Epithelial cell of proximal tubule (primary cell): ENCODE results near the gene PRRT1B. TPM values are rescaled to one million over a fixed set of nuclear protein-coding genes. Genes with fewer than 3 reads are reported as not detected.

Source experiments
- DNase-seq: peaks from one replicate; pipeline ENCODE4 v3.0.0-alpha.2; 2011; ENCODE audit warnings: low read depth
- H3K4me3 ChIP-seq: 2 replicates; pipeline ENCODE4 v1.5.1; 2011; ENCODE audit warnings: low read depth, mild to moderate bottlenecking, low read length
- total RNA-seq: library from RNA; depleted of rRNA; stranded (reverse); fragments of >200 nt; gene quantifications from 2 replicates; pipeline ENCODE4 v1.2.3, GENCODE V29; 2015
- TF ChIP-seq, protein P1 (sequence below): conservative IDR thresholded peaks from 2 replicates; pipeline ENCODE4 v1.5.1; 2012; ENCODE audit warnings: low read depth, mild to moderate bottlenecking, low read length

The PRRT1B gene
- total RNA-seq, 1 donor from 2014 or later: not detected

DNA sequence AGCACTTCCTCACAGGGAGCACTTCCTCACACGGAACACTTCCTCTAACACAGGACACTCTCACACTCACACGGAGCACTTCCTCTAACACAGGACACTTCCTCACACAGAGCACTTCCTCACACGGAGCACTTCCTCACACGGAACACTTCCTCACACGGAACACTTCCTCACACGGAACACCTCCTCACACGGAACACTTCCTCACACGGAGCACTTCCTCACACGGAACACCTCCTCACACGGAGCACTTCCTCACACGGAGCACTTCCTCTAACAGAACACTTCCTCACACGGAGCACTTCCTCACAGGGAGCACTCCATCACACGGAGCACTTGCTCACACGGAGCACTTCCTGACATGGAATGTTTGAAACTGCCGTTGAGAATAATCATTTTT is 29.2 kb upstream of the PRRT1B start:
- DNase-seq: no peak
- no peak overlapping the region for H3K4me3 ChIP-seq

DNA sequence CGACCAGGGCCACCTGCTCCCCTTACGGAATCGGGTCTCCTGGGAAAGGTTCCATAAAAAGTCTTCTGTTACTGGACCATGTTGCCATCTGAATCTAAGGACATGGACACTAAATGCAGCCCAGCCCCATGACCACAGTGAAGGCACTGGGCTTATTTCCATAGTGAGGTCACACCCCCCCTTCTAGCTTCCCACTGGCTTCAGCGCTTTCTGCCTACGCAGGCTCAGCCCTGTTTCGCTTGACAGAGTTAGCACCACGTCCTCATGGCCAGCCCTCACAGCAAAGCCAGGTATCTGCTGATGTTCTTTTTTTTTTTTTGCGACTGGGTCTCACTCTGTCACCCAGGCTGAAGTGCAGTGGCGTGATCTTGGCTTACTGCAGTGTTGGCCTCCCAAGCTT is 28.4 kb upstream of the PRRT1B start:
- DNase-seq: no peak
- TF ChIP-seq, protein P1, sequence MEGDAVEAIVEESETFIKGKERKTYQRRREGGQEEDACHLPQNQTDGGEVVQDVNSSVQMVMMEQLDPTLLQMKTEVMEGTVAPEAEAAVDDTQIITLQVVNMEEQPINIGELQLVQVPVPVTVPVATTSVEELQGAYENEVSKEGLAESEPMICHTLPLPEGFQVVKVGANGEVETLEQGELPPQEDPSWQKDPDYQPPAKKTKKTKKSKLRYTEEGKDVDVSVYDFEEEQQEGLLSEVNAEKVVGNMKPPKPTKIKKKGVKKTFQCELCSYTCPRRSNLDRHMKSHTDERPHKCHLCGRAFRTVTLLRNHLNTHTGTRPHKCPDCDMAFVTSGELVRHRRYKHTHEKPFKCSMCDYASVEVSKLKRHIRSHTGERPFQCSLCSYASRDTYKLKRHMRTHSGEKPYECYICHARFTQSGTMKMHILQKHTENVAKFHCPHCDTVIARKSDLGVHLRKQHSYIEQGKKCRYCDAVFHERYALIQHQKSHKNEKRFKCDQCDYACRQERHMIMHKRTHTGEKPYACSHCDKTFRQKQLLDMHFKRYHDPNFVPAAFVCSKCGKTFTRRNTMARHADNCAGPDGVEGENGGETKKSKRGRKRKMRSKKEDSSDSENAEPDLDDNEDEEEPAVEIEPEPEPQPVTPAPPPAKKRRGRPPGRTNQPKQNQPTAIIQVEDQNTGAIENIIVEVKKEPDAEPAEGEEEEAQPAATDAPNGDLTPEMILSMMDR: no peak
- no peak overlapping the region for H3K4me3 ChIP-seq

More for the DNA sequence above, 29.2 kb upstream of the PRRT1B start:
- TF ChIP-seq, protein P1: no peak

DNA sequence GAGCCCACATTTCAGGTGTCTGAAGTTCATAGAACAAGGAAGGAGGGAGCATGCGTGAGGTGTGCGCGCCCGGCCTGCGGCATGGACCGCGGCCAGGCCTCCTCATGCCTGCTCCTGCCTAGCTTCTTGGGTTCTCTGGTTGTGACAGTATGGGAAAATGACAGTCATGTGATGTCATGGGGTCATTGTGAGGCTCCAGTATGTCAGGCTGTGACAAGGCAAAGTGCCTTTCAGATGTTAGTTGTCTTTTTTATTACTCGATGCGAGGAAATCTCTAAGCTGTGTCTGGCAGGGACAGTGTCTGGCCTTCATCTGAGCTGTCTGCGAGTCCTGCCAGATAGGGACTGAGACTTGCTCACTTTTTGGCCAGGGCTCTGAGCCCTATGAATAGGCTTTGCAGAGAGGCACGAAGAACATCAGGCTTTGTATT is 27.5 kb upstream of the PRRT1B start:
- no peak for DNase-seq
- TF ChIP-seq, protein P1: no peak
- H3K4me3 ChIP-seq: no peak overlapping the region

DNA sequence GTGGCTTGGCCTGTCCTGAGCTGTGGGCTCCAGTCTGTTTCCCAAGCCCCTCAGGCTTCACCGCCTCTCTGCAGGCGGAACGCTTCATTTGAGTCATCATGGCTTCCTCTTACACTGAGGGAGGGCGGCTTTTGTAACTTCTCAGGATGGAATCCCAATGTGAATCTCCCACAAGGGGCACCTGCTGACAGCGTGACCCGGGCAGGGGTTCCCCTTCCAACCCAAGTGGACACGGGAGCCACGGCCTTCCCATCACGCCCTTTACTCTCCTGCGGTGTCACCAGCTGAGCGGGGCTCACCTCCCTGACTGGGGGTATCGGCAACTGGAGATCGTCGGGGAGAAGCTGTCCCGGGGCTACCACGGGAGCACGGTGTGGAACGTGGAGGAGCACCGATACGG is 26.8 kb upstream of the PRRT1B start:
- H3K4me3 ChIP-seq: no peak overlapping the region
- DNase-seq: no peak
- TF ChIP-seq, protein P1: no peak

DNA sequence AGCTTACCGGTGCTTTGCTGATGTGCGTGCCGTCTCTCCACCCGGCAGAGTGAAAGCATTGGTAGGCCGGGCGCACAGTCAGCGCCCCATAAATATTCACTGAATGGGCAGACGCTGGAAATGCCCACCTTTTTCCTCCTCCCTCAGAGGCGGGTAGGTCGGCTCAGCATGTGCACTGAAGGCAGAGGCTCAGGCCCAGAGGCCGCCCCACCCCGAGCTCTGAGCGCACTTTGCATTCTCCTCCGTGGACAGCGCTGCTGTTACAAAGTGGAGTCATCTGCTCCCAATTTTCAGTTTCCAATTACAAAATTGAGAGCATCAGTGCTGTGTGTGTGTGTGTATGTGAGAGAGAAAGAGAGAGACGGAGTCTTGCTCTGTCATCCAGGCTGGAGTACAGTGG is 24.8 kb upstream of the PRRT1B start:
- DNase-seq: no peak
- TF ChIP-seq, protein P1: no peak

DNA sequence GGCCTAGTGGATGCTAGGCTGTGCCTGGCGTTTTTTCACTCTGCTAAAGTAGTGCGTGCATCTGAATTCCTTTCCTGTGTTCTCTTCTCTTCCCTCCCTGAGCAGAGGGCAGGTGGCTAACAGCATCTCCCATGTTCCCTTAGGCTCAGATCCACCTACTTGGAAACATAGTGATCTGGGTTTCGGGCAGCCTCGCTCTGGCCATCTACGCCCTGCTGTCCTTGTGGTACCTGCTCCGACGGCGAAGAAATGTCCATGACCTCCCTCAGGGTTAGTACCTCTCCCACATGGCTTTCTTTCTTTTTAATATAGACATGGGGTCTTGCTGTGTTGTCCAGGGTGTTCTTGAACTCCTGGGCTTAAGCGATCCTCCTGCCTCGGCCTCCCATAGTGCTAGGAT is 24.1 kb upstream of the PRRT1B start:
- DNase-seq: no peak
- TF ChIP-seq, protein P1: no peak
- H3K4me3 ChIP-seq: no peak overlapping the region

More for the DNA sequence above, 24.8 kb upstream of the PRRT1B start:
- H3K4me3 ChIP-seq: no peak overlapping the region

DNA sequence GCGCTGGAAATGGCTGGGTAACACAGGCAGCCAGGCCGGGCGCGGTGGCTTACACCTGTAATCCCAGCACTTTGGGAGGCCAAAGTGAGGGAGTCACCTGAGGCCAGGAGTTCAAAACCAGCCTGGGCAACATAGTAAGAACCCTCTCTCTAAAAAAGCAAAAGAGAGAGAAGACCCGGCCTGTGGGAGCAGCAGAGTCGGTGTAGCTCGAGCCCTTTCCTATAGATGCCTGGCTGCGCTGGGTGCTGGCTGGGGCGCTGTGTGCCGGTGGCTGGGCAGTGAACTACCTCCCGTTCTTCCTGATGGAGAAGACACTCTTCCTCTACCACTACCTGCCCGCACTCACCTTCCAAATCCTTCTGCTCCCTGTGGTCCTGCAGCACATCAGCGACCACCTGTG is 23.5 kb upstream of the PRRT1B start:
- TF ChIP-seq, protein P1: no peak
- DNase-seq: no peak
- no peak overlapping the region for H3K4me3 ChIP-seq
